Heart left ventricle (tissue), 16 donors: ENCODE results near the gene CCT6A. TPM values are rescaled to one million over a fixed set of nuclear protein-coding genes. Genes with fewer than 3 reads are reported as not detected.
"Not testable (repeated sequence)": the region's sequence is repeated elsewhere in the genome, so short reads cannot be mapped to it uniquely, and the experiment has no call there.

Experiments used
- ATAC-seq, 4 donors: fragments of 200-7000 bp; cut with Tn5 transposase; one replicate each; pipeline ENCODE4 v1.9.1; 2020 to 2022; ENCODE audit warnings: moderate library complexity in 4 of 4, mild to moderate bottlenecking in 3 of 4, moderate number of reproducible peaks in 1 of 4
- DNase-seq, 5 donors: peaks; one replicate each; pipeline ENCODE4 v3.0.0-alpha.2; 2020
- H3K27ac ChIP-seq, 12 donors: fragments of 200-600 bp; sonication (generic) in 4 of 12; one replicate each; pipeline versions ENCODE4 v1.5.0 to v1.8.0; 2016 to 2022; ENCODE audit warnings: mild to moderate bottlenecking in 2 of 12
- H3K27me3 ChIP-seq, 9 donors: fragments of 200-600 bp; sonication (generic) in 2 of 9; one replicate each; pipeline versions ENCODE4 v1.5.1 to v1.8.0; 2016 to 2022; ENCODE audit warnings: mild to moderate bottlenecking in 3 of 9
- H3K36me3 ChIP-seq, 9 donors: fragments of 200-600 bp; sonication (generic) in 2 of 9; one replicate each; pipeline versions ENCODE4 v1.5.0 to v1.8.0; 2018 to 2022; ENCODE audit warnings: mild to moderate bottlenecking in 2 of 9
- H3K4me1 ChIP-seq, 12 donors: fragments of 200-600 bp; sonication (generic) in 4 of 12; one replicate each; pipeline versions ENCODE4 v1.5.0 to v1.8.0; 2016 to 2022; ENCODE audit warnings: mild to moderate bottlenecking in 3 of 12
- H3K4me3 ChIP-seq, 12 donors: fragments of 200-600 bp; sonication (generic) in 4 of 12; one replicate each; pipeline versions ENCODE4 v1.5.0 to v1.8.0; 2017 to 2022; ENCODE audit warnings: mild to moderate bottlenecking in 9 of 12, moderate library complexity in 4 of 12
- H3K9me3 ChIP-seq, 12 donors: fragments of 200-600 bp; sonication (generic) in 4 of 12; one replicate each; pipeline versions ENCODE4 v1.5.0 to v1.8.0; 2016 to 2022; ENCODE audit warnings: mild to moderate bottlenecking in 1 of 12
- POLR2A ChIP-seq, 2 donors: fragments of 450-650 bp; IDR thresholded peaks; one replicate each; pipeline ENCODE4 v1.6.1; 2017; ENCODE audit warnings: antibody characterized with exemption in 2 of 2, mild to moderate bottlenecking in 2 of 2, moderate library complexity in 2 of 2
- WGBS, 4 donors: extraction: QIAGEN DNeasy Blood & Tissue Kit in 2 of 4; methylation state at CpG; one replicate each; pipeline versions ENCODE4 v1.1.5 to v1.1.7; 2013 to 2018; 5-methylcytosine and 5-hydroxymethylcytosine counted together
- intact Hi-C, 10 donors: fragments of 100-400 bp; cut with DNase I; formaldehyde crosslinking; loops; one replicate each; pipeline versions ENCODE4 v1.11.1 to v1.14.2; 2022
- polyA plus RNA-seq, 2 donors: library from polyadenylated mRNA; stranded (reverse); fragments of 200-250 nt; gene quantifications; one replicate each; pipeline ENCODE4 v1.2.3, GENCODE V29; 2013
- total RNA-seq, 9 donors: library from RNA; depleted of rRNA in 2 of 9; stranded (reverse); fragments of >200 nt in 2 of 9; fragmentation: NEBNext Ultra II Directional in 3 of 9; extraction: Animal tissue kit (Norgen Biotek cat#: 25700) in 3 of 9; gene quantifications; one replicate each; pipeline versions ENCODE4 v1.1.0 to v1.2.4, GENCODE V29; 2016 to 2023
- TF ChIP-seq, protein P1 (sequence below), 12 donors: fragments of 200-600 bp; sonication (generic) in 4 of 12; IDR thresholded peaks; one replicate each; pipeline versions ENCODE4 v1.5.0 to v1.8.0; 2018 to 2022; ENCODE audit warnings: antibody characterized with exemption in 12 of 12, mild to moderate bottlenecking in 5 of 12
- donor health status: ischemic (EF 13 %, LVEDD 7.1; RV severe dilation, severe dysfunction).
- donor health status: healthy with polysubstance abuse.
- donor health status: DM: no; HTN: yes; CAD: no.
- donor health status: DM: no; HTN: no; CAD: no.
- donor health status: ischemic (EF 25% LVEDD 6.9; RV normal size, moderate dysfunction).
- donor health status: ischemic (EF 25% LVEDD 5.7; RV mildly dilated, moderate dysfunction).
- donor health status: healthy.
- donor health status: DM: yes; HTN: yes; CAD: no.
- donor health status: ischemic (EF 35%, LVEDD 5.7; RV mildly dilated, moderate dysfunction).
- donor health status: nonischemic (EF 11% LVEDD 7.7; RV severe dilation, severe dysfunction).
- donor health status: DM: yes; HTN: yes; CAD: no.
- donor health status: PGD.
- donor health status: ischemic (EF 29% LVEDD 5.4; RV normal size, mild dysfunction).
- donor health status: nonischemic (EF 23%, LVEDD 6.1; RV moderate dilation, normal function).

Gene CCT6A
- total and polyA plus RNA-seq, 11 donors: 44.6 to 180 (median 64.2) TPM

DNA sequence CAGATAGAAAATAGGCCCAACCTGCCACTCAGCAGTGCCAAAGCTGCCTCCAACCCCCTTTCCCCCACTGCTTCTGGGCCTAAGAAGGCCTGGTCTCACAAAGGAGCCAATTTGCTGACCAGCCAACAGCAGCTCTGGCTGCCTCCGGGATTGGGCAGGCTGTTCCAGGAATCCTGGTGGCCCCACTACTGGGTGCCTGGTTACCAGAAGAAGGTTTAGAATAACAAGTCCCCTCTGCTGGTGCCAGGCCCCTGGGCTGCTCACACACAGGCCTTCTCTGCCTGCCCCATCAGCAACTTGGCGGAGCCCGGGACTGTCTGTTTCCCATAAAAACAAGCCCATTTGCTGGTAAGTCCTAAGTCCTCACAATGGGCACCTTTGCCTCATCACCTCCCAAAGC, 40.0 kb downstream of the CCT6A start:
- Histone ChIP-seq H3K27ac (peak overlapping the region; percentile 57 to 94 (median 85)), H3K27me3 (no peaks in the 10 kb centered on the region), H3K9me3 (no peaks in the 10 kb centered on the region), H3K4me1 (peaks cover 0 to 32% (median 18%) of the 10 kb centered on the region in 12 donors), H3K36me3 (peaks cover 0 to 28% (median 22%) of the 10 kb centered on the region in 9 donors), H3K4me3 (peak overlapping the region in 7 of 12 donors; percentile 29 to 56 (median 39))
- 48 to 68% (median 55%) methylated on average over 3 of the region's 3 CpGs for WGBS, 4 donors
- DNase-seq (peak; percentile 72 to 90 (median 77)), ATAC-seq (peak; percentile 91 to 96 (median 92))
- intact Hi-C loops: loop anchor here in 1 of 10 donors (5.0 kb wide), 1 partner anchor 124 kb away; no protein-coding TSS in a partner anchor
- no peak for TF ChIP-seq POLR2A (IDR thresholded peaks at IDR 0.05)
- TF ChIP-seq, protein P1, sequence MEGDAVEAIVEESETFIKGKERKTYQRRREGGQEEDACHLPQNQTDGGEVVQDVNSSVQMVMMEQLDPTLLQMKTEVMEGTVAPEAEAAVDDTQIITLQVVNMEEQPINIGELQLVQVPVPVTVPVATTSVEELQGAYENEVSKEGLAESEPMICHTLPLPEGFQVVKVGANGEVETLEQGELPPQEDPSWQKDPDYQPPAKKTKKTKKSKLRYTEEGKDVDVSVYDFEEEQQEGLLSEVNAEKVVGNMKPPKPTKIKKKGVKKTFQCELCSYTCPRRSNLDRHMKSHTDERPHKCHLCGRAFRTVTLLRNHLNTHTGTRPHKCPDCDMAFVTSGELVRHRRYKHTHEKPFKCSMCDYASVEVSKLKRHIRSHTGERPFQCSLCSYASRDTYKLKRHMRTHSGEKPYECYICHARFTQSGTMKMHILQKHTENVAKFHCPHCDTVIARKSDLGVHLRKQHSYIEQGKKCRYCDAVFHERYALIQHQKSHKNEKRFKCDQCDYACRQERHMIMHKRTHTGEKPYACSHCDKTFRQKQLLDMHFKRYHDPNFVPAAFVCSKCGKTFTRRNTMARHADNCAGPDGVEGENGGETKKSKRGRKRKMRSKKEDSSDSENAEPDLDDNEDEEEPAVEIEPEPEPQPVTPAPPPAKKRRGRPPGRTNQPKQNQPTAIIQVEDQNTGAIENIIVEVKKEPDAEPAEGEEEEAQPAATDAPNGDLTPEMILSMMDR (IDR thresholded peaks at IDR 0.05): no peak

- peak in 3 of 4 donors; percentile 5 to 14 (median 13) for ATAC-seq
- intact Hi-C loops: loop anchor here in 2 of 10 donors (2.0 to 5.0 kb wide), 3 partner anchors 14 to 125 kb away; partner anchors contain the start of gene CHCHD2 (in 1 of the 2)
- peak overlapping the region; percentile 57 to 94 (median 85) for H3K27ac ChIP-seq
Measured at GRCh38 chr7:56092388-56092787, 40.8 kb downstream of the CCT6A start.

GRCh38 chr7:56092789-56093531, 41.4 kb downstream of the CCT6A start, which contains the start of gene PHKG1:
Gene PHKG1, minus strand, starts transcription at chr7:56092952. Its CDS starts 4,011 bp downstream, at chr7:56088941.
- H3K36me3 ChIP-seq: peaks cover 0 to 19% (median 9%) of the 10 kb centered on the region in 9 donors
- DNase-seq (peak; percentile 86 to 90 (median 89)), ATAC-seq (peak; percentile 81 to 93 (median 90))
- no peaks in the 10 kb centered on the region for H3K9me3 ChIP-seq
- intact Hi-C loops: loop anchor here in 2 of 10 donors (1.0 to 5.0 kb wide), 4 partner anchors 14 to 452 kb away; partner anchors contain the start of gene CHCHD2 (in 1 of the 2)
- no peaks in the 10 kb centered on the region for H3K27me3 ChIP-seq
- H3K4me1 ChIP-seq: peaks cover 0 to 38% (median 18%) of the 10 kb centered on the region in 12 donors
- WGBS, 4 donors: 24 to 35% (median 26%) methylated on average over 17 to 19 of the region's 19 CpGs
- peak within 1 kb of the TSS; percentile 57 to 94 (median 85) for H3K27ac ChIP-seq
- TF ChIP-seq, protein P1 (IDR thresholded peaks at IDR 0.05): peak; percentile 47 to 83 (median 72)
- TF ChIP-seq POLR2A (IDR thresholded peaks at IDR 0.05): no peak
- peak within 1 kb of the TSS in 11 of 12 donors; percentile 25 to 56 (median 43) for H3K4me3 ChIP-seq

More at GRCh38 chr7:56092388-56092787, 40.8 kb downstream of the CCT6A start:
- WGBS, 4 donors: 20 to 32% (median 24%) methylated on average over 6 of the region's 6 CpGs
- DNase-seq, H3K9me3 ChIP-seq, H3K27me3 ChIP-seq: not testable (repeated sequence)
- Histone ChIP-seq H3K4me1 (peaks cover 0 to 32% (median 18%) of the 10 kb centered on the region in 12 donors), H3K36me3 (peaks cover 0 to 21% (median 15%) of the 10 kb centered on the region in 9 donors), H3K4me3 (peak overlapping the region in 11 of 12 donors; percentile 25 to 56 (median 43))

DNA sequence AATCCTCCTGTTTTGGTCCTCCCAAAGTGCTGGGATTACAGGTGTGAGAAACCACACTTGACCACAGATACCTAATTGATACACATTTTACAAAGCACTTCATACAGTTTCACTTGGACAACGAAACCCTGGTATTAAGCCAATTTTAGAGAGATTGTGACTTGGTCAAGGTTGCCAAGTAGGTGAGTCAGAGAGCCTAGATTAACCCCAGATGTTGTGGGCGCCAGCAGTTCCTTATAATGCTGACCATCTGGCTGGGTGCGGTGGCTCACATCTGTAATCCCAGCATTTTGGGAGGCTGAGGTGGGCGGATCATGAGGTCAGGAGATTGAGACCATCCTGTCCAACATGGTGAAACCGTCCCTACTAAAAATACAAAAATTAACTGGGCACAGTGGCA, 46.1 kb downstream of the CCT6A start:
- peak in 3 of 5 donors; percentile 66 to 71 (median 68) for DNase-seq
- Histone ChIP-seq H3K36me3 (peaks cover 3 to 55% (median 37%) of the 10 kb centered on the region in 9 donors), H3K27me3 (no peaks in the 10 kb centered on the region), H3K27ac (no peak overlapping the region), H3K4me3 (no peak overlapping the region), H3K4me1 (peaks cover 0 to 17% (median 8%) of the 10 kb centered on the region in 12 donors), H3K9me3 (no peaks in the 10 kb centered on the region)
- intact Hi-C loops: no loop called here
- WGBS, 4 donors: 48 to 64% (median 55%) methylated on average over 5 of the region's 5 CpGs
- ATAC-seq: peak in 3 of 4 donors; percentile 29 to 78 (median 47)
- TF ChIP-seq POLR2A (IDR thresholded peaks at IDR 0.05): no peak
- TF ChIP-seq, protein P1 (IDR thresholded peaks at IDR 0.05): no peak

DNA sequence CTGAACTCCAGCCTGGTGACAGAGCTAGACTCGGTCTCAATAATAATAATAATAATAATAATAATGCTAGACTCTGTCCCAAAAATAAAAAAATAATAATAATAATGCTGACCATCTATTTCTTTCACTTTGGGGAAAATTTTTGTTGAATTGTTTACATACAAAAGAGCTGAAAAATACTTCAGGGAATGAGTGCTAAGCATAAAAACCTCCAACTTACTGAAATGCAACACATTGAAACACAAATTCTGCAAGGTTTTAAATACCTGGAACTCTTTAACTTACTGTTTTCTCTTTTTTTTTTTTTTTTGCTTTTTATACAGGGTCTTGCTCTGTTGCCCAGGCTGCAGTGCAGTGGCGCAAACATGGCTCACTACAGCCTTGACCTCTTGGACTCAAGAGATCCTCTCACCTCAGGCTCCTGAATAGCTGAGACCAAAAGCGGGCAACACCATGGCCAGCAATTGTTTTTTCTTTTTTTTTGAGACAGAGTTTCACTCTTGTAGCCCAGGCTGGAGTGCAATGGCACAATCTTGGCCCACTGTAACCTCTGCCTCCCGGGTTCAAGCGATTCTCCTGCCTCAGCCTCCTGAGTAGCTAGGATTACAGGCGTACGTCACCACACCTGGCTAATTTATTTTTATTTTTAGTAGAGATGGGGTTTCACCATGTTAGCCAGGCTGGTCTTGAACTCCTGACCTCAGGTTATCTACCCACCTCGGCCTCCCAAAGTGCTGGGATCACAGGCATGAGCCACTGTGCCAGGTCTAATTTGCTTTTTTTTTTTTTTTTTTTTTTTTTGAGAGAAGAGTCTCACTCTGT, 46.8 kb downstream of the CCT6A start:
- 92 to 96% (median 94%) methylated on average over 8 of the region's 8 CpGs for WGBS, 4 donors
- H3K4me3 ChIP-seq, ATAC-seq, DNase-seq, intact Hi-C loops, H3K9me3 ChIP-seq, H3K27ac ChIP-seq, H3K27me3 ChIP-seq: not testable (repeated sequence)
- Histone ChIP-seq H3K36me3 (peaks cover 3 to 62% (median 44%) of the 10 kb centered on the region in 9 donors), H3K4me1 (peaks cover 0 to 11% (median 2%) of the 10 kb centered on the region in 12 donors)
